Adrenal gland (tissue), 12 donors: ENCODE data around the gene OSBPL6. TPM values are rescaled to one million over a fixed set of nuclear protein-coding genes. Genes with fewer than 3 reads are reported as not detected.

Source experiments
- DNase-seq, 7 donors: peaks; one replicate each; pipeline ENCODE4 v3.0.0-alpha.2; 2019 to 2020
- H3K27ac ChIP-seq, 5 donors: fragments of 200-600 bp; sonication (generic) in 4 of 5; 1 replicate in 3 of 5; 2 replicates in 2 of 5; pipeline versions ENCODE4 v1.5.1 to v1.8.0; 2016 to 2020; ENCODE audit warnings: mild to moderate bottlenecking in 1 of 5
- H3K27me3 ChIP-seq: fragments of 200-600 bp; 2 replicates; pipeline ENCODE4 v1.8.0; 2021
- H3K36me3 ChIP-seq, 2 donors: fragments of 200-600 bp; replicated peaks in 1 of 2; 1 replicate in 1 of 2; 2 replicates in 1 of 2; pipeline versions ENCODE4 v1.5.1 to v1.8.0; 2018 to 2022
- H3K4me1 ChIP-seq, 2 donors: fragments of 200-600 bp; replicated peaks in 1 of 2; 1 replicate in 1 of 2; 2 replicates in 1 of 2; pipeline versions ENCODE4 v1.5.1 to v1.8.0; 2018 to 2021
- H3K4me3 ChIP-seq, 4 donors: fragments of 200-600 bp; sonication (generic) in 3 of 4; one replicate each; pipeline ENCODE4 v1.5.1; 2016 to 2018
- H3K9me3 ChIP-seq, 3 donors: fragments of 200-600 bp; sonication (generic) in 1 of 3; replicated peaks in 1 of 3; 1 replicate in 2 of 3; 2 replicates in 1 of 3; pipeline versions ENCODE4 v1.5.1 to v1.8.0; 2016 to 2021
- CTCF ChIP-seq, 6 experiments: fragments of 450-650 bp in 4 of 6; fragments of 200-600 bp in 2 of 6; sonication (generic) in 1 of 6; IDR thresholded peaks; 1 replicate in 5 of 6; 2 replicates in 1 of 6; pipeline versions ENCODE4 v1.5.1 to v1.8.0; 2016 to 2021; ENCODE audit warnings: antibody characterized with exemption in 6 of 6, mild to moderate bottlenecking in 2 of 6, moderate library complexity in 1 of 6
- POLR2A ChIP-seq, 2 donors: fragments of 450-650 bp; IDR thresholded peaks; one replicate each; pipeline ENCODE4 v1.6.1; 2017; ENCODE audit warnings: antibody characterized with exemption in 2 of 2, mild to moderate bottlenecking in 2 of 2, moderate library complexity in 1 of 2
- WGBS, 4 donors: extraction: QIAGEN DNeasy Blood & Tissue Kit in 2 of 4; methylation state at CpG; one replicate each; pipeline versions ENCODE4 v1.1.5 to v1.1.7; 2013 to 2017; 5-methylcytosine and 5-hydroxymethylcytosine counted together
- intact Hi-C, 2 donors: fragments of 100-400 bp; cut with DNase I; formaldehyde crosslinking; loops; one replicate each; pipeline versions ENCODE4 v1.14.1 to v1.15.0; 2022 to 2023
- polyA plus RNA-seq, 3 donors: library from polyadenylated mRNA; stranded (reverse); fragments of 200-250 nt in 2 of 3; fragments of 350-450 nt in 1 of 3; fragmentation: Illumina TruSeq in 1 of 3; extraction: RNeasy Lipid Tissue Mini Kit (QIAGEN cat#74804) in 1 of 3; gene quantifications; one replicate each; pipeline ENCODE4 v1.2.3, GENCODE V29; 2013 to 2014
- total RNA-seq, 9 donors: library from RNA; depleted of rRNA in 4 of 9; stranded (reverse); fragments of >200 nt in 4 of 9; fragments of 120-200 nt in 1 of 9; fragmentation: NEBNext Ultra II Directional in 1 of 9; extraction: Animal tissue kit (Norgen Biotek cat#: 25700) in 1 of 9; gene quantifications; one replicate each; pipeline versions ENCODE4 v1.1.0 to v1.2.4, GENCODE V29; 2013 to 2023
- donor health status: healthy with polysubstance abuse.
- donor health status: Bipolar disorder and iron deficiency.
- donor health status: DM: yes; HTN: yes; CAD: no.
- donor health status: DM: no; HTN: no; CAD: no.
- donor health status: DM: no; HTN: no; CAD: no.
- donor health status: DM: yes; HTN: yes; CAD: no.

The OSBPL6 gene
- total and polyA plus RNA-seq, 12 donors = 0.16 to 12.0 (median 0.98) TPM; not detected in 1

GRCh38 chr2:178367344-178367743 is 173.0 kb downstream of the OSBPL6 start:
- H3K27me3 ChIP-seq = no peaks in the 10 kb centered on the region
- no peak overlapping the region for H3K27ac ChIP-seq
- no peak overlapping the region for H3K4me3 ChIP-seq
- intact Hi-C loops = no loop called here
- H3K4me1 ChIP-seq = no peaks in the 10 kb centered on the region
- 67 to 96% (median 83%) methylated on average over 1 of the region's 1 CpG for WGBS, 4 donors
- no peaks in the 10 kb centered on the region for H3K9me3 ChIP-seq
- no peak for DNase-seq
- no peaks in the 10 kb centered on the region for H3K36me3 ChIP-seq
- no peak for TF ChIP-seq CTCF (IDR thresholded peaks at IDR 0.05)

- TF ChIP-seq POLR2A (IDR thresholded peaks at IDR 0.05) (no peak), CTCF (IDR thresholded peaks at IDR 0.05) (no peak)
- Histone ChIP-seq H3K27ac (no peak overlapping the region), H3K4me3 (no peak overlapping the region), H3K9me3 (no peaks in the 10 kb centered on the region), H3K27me3 (no peaks in the 10 kb centered on the region), H3K4me1 (no peaks in the 10 kb centered on the region), H3K36me3 (no peaks in the 10 kb centered on the region)
- 62 to 93% (median 76%) methylated on average over 1 of the region's 1 CpG for WGBS, 4 donors
- intact Hi-C loops = no loop called here
- DNase-seq = no peak
Observed at GRCh38 chr2:178374865-178375264, 180.6 kb downstream of the OSBPL6 start.

- TF ChIP-seq CTCF (IDR thresholded peaks at IDR 0.05) = no peak
- no peak for TF ChIP-seq POLR2A (IDR thresholded peaks at IDR 0.05)
- no peaks in the 10 kb centered on the region for H3K36me3 ChIP-seq
- no peak for DNase-seq
- no peak overlapping the region for H3K4me3 ChIP-seq
- no peak overlapping the region for H3K27ac ChIP-seq
- WGBS, 4 donors = 86 to 94% (median 94%) methylated on average over 3 of the region's 3 CpGs
- no peaks in the 10 kb centered on the region for H3K9me3 ChIP-seq
- H3K27me3 ChIP-seq = no peaks in the 10 kb centered on the region
- no peaks in the 10 kb centered on the region for H3K4me1 ChIP-seq
- intact Hi-C loops = no loop called here
Observed at GRCh38 chr2:178377046-178377445, 182.7 kb downstream of the OSBPL6 start.

GRCh38 chr2:178379162-178380004 is 185.1 kb downstream of the OSBPL6 start:
- TF ChIP-seq CTCF (IDR thresholded peaks at IDR 0.05) = no peak
- no peak for TF ChIP-seq POLR2A (IDR thresholded peaks at IDR 0.05)
- Histone ChIP-seq H3K36me3 (no peaks in the 10 kb centered on the region), H3K27me3 (no peaks in the 10 kb centered on the region), H3K4me1 (no peaks in the 10 kb centered on the region), H3K27ac (no peak overlapping the region), H3K9me3 (no peaks in the 10 kb centered on the region), H3K4me3 (no peak overlapping the region)
- 79 to 82% (median 80%) methylated on average over 4 of the region's 4 CpGs for WGBS, 4 donors
- no peak for DNase-seq
- intact Hi-C loops = no loop called here
